K562 (cell line): ENCODE measurements around the gene TNFAIP3. TPM values are rescaled to one million over a fixed set of nuclear protein-coding genes. Genes with fewer than 3 reads are reported as not detected.

ENCODE experiments used
- ATAC-seq: fragments of 200-7000 bp; cut with Tn5 transposase; 3 replicates; pipeline ENCODE4 v1.9.1; 2020; ENCODE audit warnings: moderate library complexity
- BruUV-seq: library from RNA; stranded (reverse); fragments of 400-500 nt; replicated peaks from 2 replicates; lab custom pipeline; 2021; lab: Mats Ljungman, UMichigan
- CTCF ChIA-PET: fragments of 300-600 bp; formaldehyde crosslinking; extraction: SDS; loops from one replicate; lab custom pipeline; 2021; ENCODE audit warnings: low intra/inter-chr PET ratio; lab: Yijun Ruan, JAX
- POLR2A ChIA-PET: fragments of 300-600, 350-650 bp; sonication (Branson Sonifier 250); formaldehyde crosslinking; extraction: SDS; loops from one replicate; lab custom pipeline; 2021; ENCODE audit warnings: antibody characterized with exemption, inconsistent platforms; lab: Yijun Ruan, JAX
- DNase-seq, 4 experiments: peaks; one replicate each; pipeline versions ENCODE4 v3.0.0 to v3.0.0-alpha.2; 2011 to 2018; ENCODE audit warnings: low spot score in 3 of 4, mixed read lengths in 3 of 4; ENCODE audit errors: extremely low read depth in 1 of 4
- FAIRE-seq: peaks from 2 replicates; lab custom pipeline; 2011; peaks lifted over from hg19 to GRCh38; lab: Jason Lieb, UNC
- H2AFZ ChIP-seq: 2 replicates; pipeline ENCODE4 v1.6.0; 2011; ENCODE audit warnings: low read depth, low read length, control low read depth, inconsistent platforms
- H3K27ac ChIP-seq: fragments of 200-600 bp; 3 replicates; pipeline ENCODE4 v1.8.0; 2011; ENCODE audit warnings: low read depth, mild to moderate bottlenecking, control low read depth, inconsistent platforms, low read length, moderate library complexity, mixed read lengths; ENCODE audit errors: extremely low read depth
- H3K27me3 ChIP-seq, 2 experiments: fragments of 300-600 bp in 1 of 2; 2 replicates in 1 of 2; 3 replicates in 1 of 2; pipeline versions ENCODE4 v1.6.0 to v1.8.0; 2011; ENCODE audit warnings: inconsistent platforms in 2 of 2, low read length in 2 of 2, mild to moderate bottlenecking in 1 of 2, mixed read lengths in 1 of 2, moderate library complexity in 1 of 2; ENCODE audit not compliant: control insufficient read depth in 2 of 2, insufficient read depth in 2 of 2
- H3K36me3 ChIP-seq: fragments of 300-600 bp; 3 replicates; pipeline ENCODE4 v1.8.0; 2011; ENCODE audit warnings: mild to moderate bottlenecking, low read length, inconsistent platforms; ENCODE audit not compliant: control insufficient read depth, insufficient read depth
- H3K4me1 ChIP-seq, 2 experiments: fragments of 200-600 bp in 1 of 2; replicated peaks in 1 of 2; 2 replicates in 1 of 2; 3 replicates in 1 of 2; pipeline versions ENCODE4 v1.5.1 to v1.8.0; 2011; ENCODE audit warnings: inconsistent platforms in 2 of 2, low read length in 2 of 2, mild to moderate bottlenecking in 1 of 2, mixed read lengths in 1 of 2, moderate library complexity in 1 of 2; ENCODE audit not compliant: control insufficient read depth in 2 of 2, insufficient read depth in 2 of 2
- H3K4me2 ChIP-seq: 2 replicates; pipeline ENCODE4 v1.6.1; 2011; ENCODE audit warnings: low read length, control low read depth, inconsistent platforms, mixed read lengths; ENCODE audit not compliant: insufficient read depth
- H3K4me3 ChIP-seq: fragments of 200-600 bp; sonication (generic), shearing (Covaris generic); 2 replicates; pipeline ENCODE4 v1.5.1; 2016; ENCODE audit warnings: control low read depth, inconsistent platforms
- H3K79me2 ChIP-seq: fragments of 200-600 bp; 3 replicates; pipeline ENCODE4 v1.8.0; 2011; ENCODE audit warnings: low read length, inconsistent platforms; ENCODE audit not compliant: control insufficient read depth, insufficient read depth
- H3K9ac ChIP-seq, 2 experiments: 2 replicates each; pipeline versions ENCODE4 v1.6.0 to v1.6.1; 2011; ENCODE audit warnings: low read depth in 2 of 2, low read length in 2 of 2, control low read depth in 1 of 2, inconsistent platforms in 1 of 2, mild to moderate bottlenecking in 1 of 2, mixed read lengths in 1 of 2; ENCODE audit not compliant: insufficient read depth in 1 of 2
- H3K9me1 ChIP-seq: one replicate; pipeline ENCODE4 v1.6.0; 2011; ENCODE audit warnings: inconsistent platforms, mild to moderate bottlenecking, low read length, moderate library complexity; ENCODE audit not compliant: control insufficient read depth, insufficient read depth
- H3K9me3 ChIP-seq: replicated peaks from 2 replicates; pipeline ENCODE4 v1.5.1; 2011; ENCODE audit warnings: low read depth, low read length, inconsistent platforms; ENCODE audit not compliant: control insufficient read depth, insufficient read depth
- H4K20me1 ChIP-seq: replicated peaks from 2 replicates; pipeline ENCODE4 v1.6.1; 2011; ENCODE audit warnings: low read length, inconsistent platforms, mixed read lengths; ENCODE audit not compliant: control insufficient read depth, insufficient read depth
- DMBX1 ChIP-seq: fragments of 250-450 bp; sonication (Bioruptor Pico); IDR thresholded peaks from 2 replicates; pipeline ENCODE4 v1.8.0; 2022; ENCODE audit warnings: inconsistent platforms, mild to moderate bottlenecking, moderate library complexity, borderline replicate concordance
- NR2C1 ChIP-seq, 2 experiments: fragments of 450-650 bp; IDR thresholded peaks; 2 replicates each; pipeline ENCODE4 v1.6.1; 2017; ENCODE audit warnings: mild to moderate bottlenecking in 2 of 2, antibody characterized with exemption in 1 of 2, inconsistent platforms in 1 of 2, missing compliant biosample characterization in 1 of 2, missing genetic modification characterization in 1 of 2
- RAD21 ChIP-seq, 2 experiments: fragments of 250-450 bp in 1 of 2; fragments of 450-650 bp in 1 of 2; sonication (Bioruptor Pico) in 1 of 2; formaldehyde crosslinking in 1 of 2; IDR thresholded peaks in 1 of 2; conservative IDR thresholded peaks in 1 of 2; 2 replicates each; pipeline versions ENCODE4 v1.4.0 to v1.8.0; 2020 to 2022; ENCODE audit warnings: mild to moderate bottlenecking in 2 of 2, moderate library complexity in 1 of 2
- ZSCAN32 ChIP-seq: fragments of 450-650 bp; formaldehyde crosslinking; IDR thresholded peaks from 2 replicates; pipeline ENCODE4 v1.4.0; 2020; ENCODE audit warnings: mild to moderate bottlenecking, moderate library complexity
- WGBS: fragments of 100-300 bp; shearing (Covaris generic); methylation state at CpG from one replicate; pipeline ENCODE4 v1.1.6; 2016; ENCODE audit warnings: low coverage, mixed read lengths; ENCODE audit not compliant: insufficient coverage; ENCODE audit errors: missing lambda C conversion rate; 5-methylcytosine and 5-hydroxymethylcytosine counted together
- in situ Hi-C: fragments of 300-500 bp; cut with MboI; formaldehyde crosslinking; loops from 4 replicates; pipeline ENCODE4 v1.15.0; 2018; ENCODE audit warnings: inconsistent platforms, mixed read lengths
- intact Hi-C: fragments of 100-400 bp; cut with micrococcal nuclease; formaldehyde crosslinking; loops from 2 replicates; pipeline ENCODE4 v1.14.2; 2022
- polyA plus RNA-seq, 8 experiments: library from polyadenylated mRNA; depleted of rRNA in 4 of 8; stranded (reverse) in 5 of 8; unstranded in 3 of 8; fragments of >200 nt; fragmentation: Nextera tagmentation in 2 of 8; fragmentation: Illumina TruSeq in 1 of 8; extraction: Ambion mirVana in 2 of 8; extraction: Trizol in 1 of 8; gene quantifications; 2 replicates each; pipeline versions ENCODE4 v1.2.1 to v1.2.3, GENCODE V29; 2011 to 2014; ENCODE audit warnings: inconsistent platforms in 1 of 8, missing spikeins in 1 of 8
- total RNA-seq, 7 experiments: library from RNA; depleted of rRNA in 6 of 7; stranded (reverse); fragments of >200 nt in 6 of 7; fragmentation: Illumina TruSeq in 2 of 7; extraction: Trizol in 2 of 7; gene quantifications; 2 replicates each; pipeline versions ENCODE4 v1.2.1 to v1.2.3, GENCODE V29; 2011 to 2021; ENCODE audit warnings: low replicate concordance in 1 of 7
- TF ChIP-seq, protein P1 (sequence below): IDR thresholded peaks from 3 replicates; pipeline ENCODE4 v1.6.1; 2011; ENCODE audit warnings: borderline replicate concordance, mild to moderate bottlenecking; ENCODE audit not compliant: insufficient read length, insufficient read depth
- TF ChIP-seq, protein P2 (sequence below), 3 experiments: IDR thresholded peaks in 2 of 3; conservative IDR thresholded peaks in 1 of 3; 2 replicates each; pipeline ENCODE4 v1.5.1; 2011 to 2012; ENCODE audit warnings: low read length in 3 of 3, mild to moderate bottlenecking in 3 of 3, control low read depth in 2 of 3, improper control_type of control experiment in 1 of 3, inconsistent platforms in 1 of 3, low read depth in 1 of 3, mixed read lengths in 1 of 3, moderate library complexity in 1 of 3; ENCODE audit not compliant: insufficient read depth in 2 of 3

Gene TNFAIP3
- total and polyA plus RNA-seq, 9 of the 15 experiments (the other 6 are each of a cell fraction or from before 2014, with no cell fraction given): 0.79 to 17.0 (median 6.4) TPM

DNA sequence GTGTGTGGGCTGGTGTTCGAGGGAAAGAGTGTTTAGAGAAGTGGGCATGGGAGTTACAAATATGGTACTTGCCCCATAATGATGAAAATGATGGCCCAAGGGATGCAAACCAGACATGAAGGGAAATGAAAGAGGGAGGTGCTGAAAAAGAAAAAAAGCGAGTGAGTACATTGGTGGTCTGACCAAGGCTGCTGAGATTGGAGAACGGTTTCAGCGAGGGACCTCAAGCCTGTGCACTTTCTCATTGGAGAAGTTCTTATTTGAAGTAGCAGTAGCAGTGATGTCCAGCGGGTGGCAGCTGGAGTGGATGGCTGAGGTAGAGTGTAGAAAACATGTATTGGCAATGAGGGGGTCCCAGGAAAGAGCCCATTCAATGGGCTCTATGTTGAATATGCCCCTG, 54.8 kb downstream of the TNFAIP3 start:
- FAIRE-seq (no peak), ATAC-seq (peak; percentile 65), DNase-seq (peak in 1 of 4 experiments; percentile 52)
- Histone ChIP-seq H3K4me2 (no peak overlapping the region), H3K9me3 (no peaks in the 10 kb centered on the region), H3K4me3 (no peak overlapping the region), H3K9ac (no peak overlapping the region), H3K27ac (no peak overlapping the region), H4K20me1 (no peaks in the 10 kb centered on the region), H3K79me2 (no peaks in the 10 kb centered on the region), H3K36me3 (no peaks in the 10 kb centered on the region), H2AFZ (no peak overlapping the region), H3K9me1 (no peaks in the 10 kb centered on the region), H3K4me1 (peaks cover 3 to 51% of the 10 kb centered on the region in 2 experiments; a peak in 4 of 5 replicates), H3K27me3 (no peaks in the 10 kb centered on the region)
- in situ Hi-C loops: no loop called here
- BruUV-seq: no TSS peak
- TF ChIP-seq NR2C1 (IDR thresholded peaks at IDR 0.05) (no peak), NR2C1 (tag; IDR thresholded peaks at IDR 0.05) (0 out of 2 replicates have a peak, but pooled peaks have one; percentile 9), ZSCAN32 (no peak), DMBX1 (peak; percentile 32; the same call in 1 of the 2 replicates), RAD21 (CRISPR knock-in tag; conservative IDR thresholded peaks at IDR 0.05 in 1 of 2, IDR thresholded peaks at IDR 0.05 in 1 of 2) (peak; percentile 24 to 41)
- TF ChIP-seq, protein P1, sequence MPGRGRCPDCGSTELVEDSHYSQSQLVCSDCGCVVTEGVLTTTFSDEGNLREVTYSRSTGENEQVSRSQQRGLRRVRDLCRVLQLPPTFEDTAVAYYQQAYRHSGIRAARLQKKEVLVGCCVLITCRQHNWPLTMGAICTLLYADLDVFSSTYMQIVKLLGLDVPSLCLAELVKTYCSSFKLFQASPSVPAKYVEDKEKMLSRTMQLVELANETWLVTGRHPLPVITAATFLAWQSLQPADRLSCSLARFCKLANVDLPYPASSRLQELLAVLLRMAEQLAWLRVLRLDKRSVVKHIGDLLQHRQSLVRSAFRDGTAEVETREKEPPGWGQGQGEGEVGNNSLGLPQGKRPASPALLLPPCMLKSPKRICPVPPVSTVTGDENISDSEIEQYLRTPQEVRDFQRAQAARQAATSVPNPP: no peak
- TF ChIP-seq, protein P2, sequence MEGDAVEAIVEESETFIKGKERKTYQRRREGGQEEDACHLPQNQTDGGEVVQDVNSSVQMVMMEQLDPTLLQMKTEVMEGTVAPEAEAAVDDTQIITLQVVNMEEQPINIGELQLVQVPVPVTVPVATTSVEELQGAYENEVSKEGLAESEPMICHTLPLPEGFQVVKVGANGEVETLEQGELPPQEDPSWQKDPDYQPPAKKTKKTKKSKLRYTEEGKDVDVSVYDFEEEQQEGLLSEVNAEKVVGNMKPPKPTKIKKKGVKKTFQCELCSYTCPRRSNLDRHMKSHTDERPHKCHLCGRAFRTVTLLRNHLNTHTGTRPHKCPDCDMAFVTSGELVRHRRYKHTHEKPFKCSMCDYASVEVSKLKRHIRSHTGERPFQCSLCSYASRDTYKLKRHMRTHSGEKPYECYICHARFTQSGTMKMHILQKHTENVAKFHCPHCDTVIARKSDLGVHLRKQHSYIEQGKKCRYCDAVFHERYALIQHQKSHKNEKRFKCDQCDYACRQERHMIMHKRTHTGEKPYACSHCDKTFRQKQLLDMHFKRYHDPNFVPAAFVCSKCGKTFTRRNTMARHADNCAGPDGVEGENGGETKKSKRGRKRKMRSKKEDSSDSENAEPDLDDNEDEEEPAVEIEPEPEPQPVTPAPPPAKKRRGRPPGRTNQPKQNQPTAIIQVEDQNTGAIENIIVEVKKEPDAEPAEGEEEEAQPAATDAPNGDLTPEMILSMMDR (IDR thresholded peaks at IDR 0.05 in 2 of 3, conservative IDR thresholded peaks at IDR 0.05 in 1 of 3; ENCODE audit: insufficient read depth in 2 of 3, low read depth in 1 of 3, low read length in 3 of 3): peak; percentile 33 to 45 (median 41); a peak in 4 of 6 replicates
- intact Hi-C loops: no loop called here
- CTCF ChIA-PET: interaction anchor here (0.7 kb wide), 1 partner anchor 11 kb away, joined by 3 read pairs; no protein-coding TSS in a partner anchor
- WGBS: 71% methylated on average over 5 of the region's 5 CpGs
- POLR2A ChIA-PET: interaction anchor here (1.1 to 1.6 kb wide), 3 partner anchors 11 to 19 kb away, joined by 3 read pairs; no protein-coding TSS in a partner anchor
